NOMO-1 (cell line): ENCODE measurements around the gene KATNBL1.

ENCODE experiments used
- DNase-seq, 2 experiments: peaks; one replicate each; lab custom pipeline; 2025; ENCODE audit not compliant: unreplicated experiment in 2 of 2; lab: John Stamatoyannopoulos, UW

KATNBL1 gene

DNA sequence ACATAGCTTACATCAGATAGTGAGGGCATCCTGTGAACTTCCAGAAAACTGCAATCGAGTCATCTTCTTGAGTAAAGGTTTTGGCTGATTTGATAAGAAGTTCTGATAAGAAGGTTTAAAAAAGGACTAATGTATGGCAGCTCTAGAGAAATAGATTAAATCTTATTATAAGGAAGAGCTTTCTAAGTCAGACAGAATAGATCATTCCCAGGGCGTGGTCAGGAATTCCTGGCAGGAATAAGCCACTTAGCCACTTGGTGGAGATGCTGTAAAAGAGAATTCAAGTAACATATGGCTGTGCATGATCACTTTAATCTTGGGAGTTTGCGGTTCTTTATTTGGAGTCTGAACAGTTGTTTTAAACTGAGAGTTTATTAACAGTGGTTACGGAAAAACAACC lies 90.6 kb downstream of the KATNBL1 start:
- DNase-seq: no peak

DNA sequence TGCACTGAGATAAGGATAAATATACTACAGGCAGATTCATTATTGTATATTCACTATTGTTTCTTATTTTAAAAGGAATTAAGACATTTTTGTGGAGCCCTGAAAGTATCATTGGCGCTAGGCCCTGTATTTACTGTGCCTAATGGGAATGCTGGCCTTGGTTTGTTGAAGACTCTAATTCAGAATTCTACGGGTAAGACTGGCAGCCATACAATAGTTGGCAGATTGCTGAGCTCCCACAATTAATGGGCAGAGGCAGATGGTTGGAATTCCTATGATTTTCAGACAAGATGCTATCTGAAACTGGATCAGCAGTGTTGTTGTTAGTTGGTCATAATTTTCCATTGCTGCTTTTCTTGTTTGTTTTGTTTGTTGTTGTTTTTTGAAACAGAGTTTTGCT lies 93.3 kb downstream of the KATNBL1 start:
- no peak for DNase-seq

DNA sequence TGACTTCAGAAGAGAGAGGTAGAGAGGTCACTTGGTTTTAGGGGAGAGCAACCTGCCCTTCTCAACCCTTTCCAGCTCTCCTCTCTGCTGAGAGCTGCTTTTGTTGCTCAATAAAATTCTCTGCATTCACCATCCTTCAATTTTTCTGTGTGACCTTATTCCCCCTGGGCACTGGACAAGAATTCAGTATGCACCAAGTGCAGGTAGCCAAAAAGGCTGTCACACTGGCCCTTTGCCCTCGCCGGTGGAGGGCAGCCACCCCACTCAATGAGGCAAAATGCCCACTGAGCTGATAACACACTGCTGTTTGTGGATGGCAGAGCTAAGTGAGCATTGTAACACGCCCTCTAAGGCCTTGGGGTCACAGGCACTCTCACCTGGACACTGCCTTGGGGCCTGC lies 95.2 kb downstream of the KATNBL1 start:
- DNase-seq: no peak

DNA sequence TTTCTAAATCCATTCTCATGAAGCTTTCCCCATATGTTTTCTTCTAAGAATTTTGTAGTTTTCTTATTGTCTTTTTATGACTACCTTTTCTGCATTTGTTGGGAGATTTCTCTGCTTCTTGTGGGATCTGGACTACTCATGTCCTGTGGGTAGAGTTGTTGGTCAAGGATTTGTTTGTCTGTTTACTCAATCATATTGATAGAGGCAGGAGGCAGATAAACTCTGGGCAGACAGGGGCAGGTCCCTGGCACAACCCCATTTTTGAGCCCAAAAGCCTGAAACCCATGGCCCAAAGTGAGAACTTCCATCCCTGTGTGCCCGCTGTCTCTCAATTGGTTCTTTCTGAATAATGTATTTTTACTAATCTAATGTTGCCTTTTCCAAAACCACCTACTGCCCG lies 95.7 kb downstream of the KATNBL1 start:
- no peak for DNase-seq

DNA sequence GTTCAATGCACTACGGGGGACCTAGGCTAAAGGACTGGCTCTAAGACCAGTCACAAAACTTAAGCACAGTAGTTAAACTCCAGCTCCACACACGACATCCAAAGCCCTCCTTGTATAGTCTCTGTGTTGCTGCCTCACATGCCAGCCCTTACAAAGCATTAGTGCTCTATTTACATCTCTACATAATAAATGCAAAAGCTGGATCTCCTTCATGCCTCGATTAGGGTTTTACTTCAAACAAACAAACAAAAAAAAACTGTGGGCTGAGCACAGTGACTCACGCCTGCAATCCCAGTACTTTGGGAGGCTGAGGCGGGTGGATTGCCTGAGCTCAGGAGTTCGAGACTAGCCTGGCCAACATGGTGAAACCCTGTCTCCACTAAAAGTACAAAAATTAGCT lies 98.4 kb downstream of the KATNBL1 start:
- no peak for DNase-seq

DNA sequence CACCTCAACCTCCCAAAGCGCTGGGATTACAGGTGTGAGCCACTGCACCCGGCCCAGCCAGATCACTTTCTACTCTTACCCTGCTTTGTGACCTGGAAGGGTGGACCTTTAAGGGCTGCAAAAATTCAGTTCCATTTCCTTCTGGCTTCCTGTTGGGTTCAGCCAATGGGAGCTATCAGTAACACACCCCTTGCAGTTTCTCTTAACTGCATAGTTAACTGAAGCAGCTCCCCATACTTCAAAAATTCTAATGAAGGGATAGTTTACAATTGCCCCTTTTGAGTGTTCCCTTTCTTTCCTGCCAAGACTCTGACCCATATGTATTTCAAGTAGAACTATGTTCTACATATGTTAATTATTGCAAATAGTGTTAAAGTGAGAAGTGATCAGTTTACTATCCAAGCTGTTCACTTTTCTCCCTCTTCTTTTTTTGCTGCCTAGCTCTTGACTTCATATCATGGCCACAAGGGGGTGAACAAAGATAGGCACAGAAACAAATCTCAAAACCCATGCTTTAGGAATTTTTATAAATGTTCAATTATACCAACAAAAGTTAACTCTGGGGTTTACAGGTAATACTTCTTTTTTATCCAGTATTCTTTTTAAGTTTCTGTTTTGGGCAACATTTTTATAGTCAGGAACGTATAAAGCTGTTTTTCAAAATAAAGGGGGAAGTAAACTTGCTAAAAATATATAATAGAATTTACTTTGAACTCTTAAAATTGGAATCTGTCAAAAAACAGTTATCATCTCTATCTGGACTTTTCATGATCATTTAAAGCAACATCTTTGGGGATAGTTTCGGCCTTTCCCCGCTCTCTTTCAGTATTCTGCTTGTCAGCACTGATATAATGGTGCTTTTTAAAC lies 99.9 kb downstream of the KATNBL1 start:
- peak; percentile 9 to 36 for DNase-seq

DNA sequence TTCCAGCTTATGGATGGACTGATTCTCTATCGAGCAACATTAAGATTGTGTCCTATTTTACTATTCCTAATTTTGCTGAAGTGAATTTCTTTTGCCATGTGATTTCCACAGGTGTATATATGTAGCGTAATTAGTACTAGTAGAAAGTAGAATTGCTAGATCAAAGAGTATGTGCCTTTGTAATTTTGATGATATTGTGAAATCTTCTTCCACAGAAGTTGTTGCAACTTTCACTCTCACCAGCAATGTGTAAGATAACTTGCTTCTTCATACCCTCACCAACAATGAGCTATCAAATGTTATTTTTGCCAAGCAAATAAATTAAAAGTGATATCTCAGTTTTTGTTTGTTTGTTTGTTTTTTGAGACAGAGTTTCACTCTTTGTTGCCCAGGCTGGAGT lies 102.6 kb downstream of the KATNBL1 start:
- DNase-seq: no peak

DNA sequence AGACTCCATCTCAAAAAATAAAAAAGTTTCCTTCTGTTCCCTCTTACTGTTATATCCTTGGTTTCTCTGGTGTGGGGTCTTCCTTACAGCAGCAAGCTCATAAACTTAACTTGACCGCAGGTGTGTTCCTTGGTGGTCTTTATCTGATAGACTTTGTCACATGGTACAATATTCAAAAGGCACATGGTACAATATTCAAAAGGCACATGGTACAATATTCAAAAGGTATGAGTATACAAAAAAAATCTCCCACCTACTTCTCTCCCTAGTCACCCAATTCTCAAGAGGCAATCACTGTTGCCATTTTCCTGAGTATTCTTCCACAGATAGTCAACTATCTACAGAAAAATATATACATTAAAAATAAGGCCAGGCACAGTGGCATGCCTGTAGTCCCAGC lies 103.5 kb downstream of the KATNBL1 start:
- DNase-seq: no peak

DNA sequence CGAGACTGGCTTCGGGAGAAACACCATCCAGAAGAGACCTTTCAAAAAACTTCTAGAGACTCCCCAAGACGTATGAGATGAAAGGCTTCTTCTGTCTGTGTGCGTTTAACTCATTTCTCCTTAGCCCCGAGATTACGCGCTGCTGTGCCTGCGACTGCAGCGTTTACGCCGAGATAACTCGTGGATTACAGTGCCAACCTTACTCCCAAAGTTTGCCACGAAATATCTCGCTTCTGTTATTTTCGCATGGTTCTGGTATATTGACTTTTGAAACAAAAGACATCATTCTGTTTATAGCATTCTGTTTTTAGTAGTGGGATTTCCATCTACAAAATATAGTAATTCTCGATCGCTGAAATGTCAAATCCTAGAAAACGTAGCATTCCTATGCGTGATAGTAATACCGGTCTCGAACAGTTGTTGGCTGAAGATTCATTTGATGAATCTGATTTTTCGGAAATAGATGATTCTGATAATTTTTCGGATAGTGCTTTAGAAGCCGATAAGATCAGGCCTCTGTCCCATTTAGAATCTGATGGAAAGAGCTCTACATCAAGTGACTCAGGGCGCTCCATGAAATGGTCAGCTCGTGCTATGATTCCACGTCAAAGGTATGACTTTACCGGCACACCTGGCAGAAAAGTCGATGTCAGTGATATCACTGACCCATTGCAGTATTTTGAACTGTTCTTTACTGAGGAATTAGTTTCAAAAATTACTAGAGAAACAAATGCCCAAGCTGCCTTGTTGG lies 107.5 kb downstream of the KATNBL1 start:
- no peak for DNase-seq

DNA sequence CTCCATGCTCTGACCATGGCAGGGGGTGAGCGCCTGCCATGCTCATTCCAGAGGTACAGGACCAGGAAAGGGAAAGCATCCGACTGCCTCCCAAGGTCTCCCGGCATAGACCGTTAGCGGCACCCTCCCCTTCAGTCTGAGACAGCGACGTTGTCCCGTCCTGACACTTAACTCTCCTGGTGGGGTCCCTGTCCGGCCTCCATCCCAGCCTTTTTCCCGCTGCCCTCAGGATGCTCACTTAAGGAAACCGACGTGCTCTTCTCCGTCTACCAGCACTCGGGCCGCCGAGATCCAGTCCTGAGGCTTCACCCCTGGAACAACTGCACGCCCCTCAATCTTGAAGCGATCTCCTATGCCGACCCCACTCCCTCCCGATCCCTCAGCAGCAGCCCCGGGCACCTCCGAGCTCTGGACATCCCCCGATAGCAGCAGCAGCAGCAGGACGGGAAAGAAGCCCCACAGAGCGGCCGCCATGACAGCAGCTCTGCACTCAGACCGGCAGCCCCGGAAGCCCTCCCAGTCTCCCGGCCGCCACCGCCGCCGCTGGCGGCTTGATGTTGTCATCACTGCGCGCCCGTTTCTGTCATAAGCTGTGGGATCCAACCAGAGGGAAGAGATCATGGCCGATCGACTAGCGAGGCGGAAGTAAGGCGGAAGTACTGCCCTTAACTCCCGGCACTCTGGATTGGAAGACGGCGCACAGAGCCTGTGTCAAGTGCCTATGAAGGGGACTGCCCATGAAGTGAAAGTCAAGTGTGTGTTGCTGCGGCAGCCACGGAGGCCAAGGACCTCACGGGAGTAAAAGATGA lies 108.3 kb downstream of the KATNBL1 start, which contains the start of the genes EMC7 and PGBD4:
TSS of gene EMC7 (minus strand) at position 497 of the 809 bp plus-strand sequence. CDS start at position 474, 23 bp downstream.
TSS of gene PGBD4 (plus strand) at position 718 of the 809 bp plus-strand sequence. CDS start 449 bp downstream, outside the sequence.
- peak; percentile 98 to 99 for DNase-seq

DNA sequence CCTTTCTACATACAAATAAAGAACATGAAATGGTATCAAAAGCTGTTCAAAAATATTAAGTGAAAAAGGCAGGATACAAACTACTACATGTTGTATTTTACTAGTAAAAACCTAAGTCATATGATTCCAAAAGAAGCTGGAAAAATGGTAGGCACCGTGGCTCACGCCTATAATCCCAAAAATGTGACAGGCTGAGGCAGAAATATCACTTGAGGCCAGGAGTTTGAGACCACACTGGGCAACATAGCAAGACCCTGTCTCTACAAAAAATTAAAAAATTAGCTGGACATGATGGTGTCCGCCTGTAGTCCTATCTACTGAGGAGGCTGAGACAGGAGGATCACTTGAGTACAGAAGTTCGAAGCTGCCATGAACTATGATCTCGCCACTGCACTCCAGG lies 110.0 kb downstream of the KATNBL1 start:
- DNase-seq: no peak
